ENCODE results near the gene SELENON.

SELENON gene

GRCh38 chr1:25808481-25809244 lies 8.7 kb downstream of the SELENON start:
- no peak for DNase-seq (ENCODE audit: low read depth in 1 of 2, low spot score in 1 of 2)

GRCh38 chr1:25809283-25809926 lies 9.4 kb downstream of the SELENON start:
- DNase-seq (ENCODE audit: low read depth in 1 of 2, low spot score in 1 of 2): no peak

- DNase-seq (ENCODE audit: low read depth in 1 of 2, low spot score in 1 of 2): no peak
Measured at GRCh38 chr1:25809929-25810328, 9.9 kb downstream of the SELENON start.

GRCh38 chr1:25810341-25811299 lies 10.6 kb downstream of the SELENON start:
- peak; percentile 70 to 73 for DNase-seq (ENCODE audit: low read depth in 1 of 2, low spot score in 1 of 2)

GRCh38 chr1:25811384-25812082 lies 11.5 kb downstream of the SELENON start:
- no peak for DNase-seq (ENCODE audit: low read depth in 1 of 2, low spot score in 1 of 2)

- DNase-seq (ENCODE audit: low read depth in 1 of 2, low spot score in 1 of 2): no peak
Measured at GRCh38 chr1:25813071-25813733, 13.2 kb downstream of the SELENON start.

GRCh38 chr1:25813734-25814471 lies 13.9 kb downstream of the SELENON start:
- DNase-seq (ENCODE audit: low read depth in 1 of 2, low spot score in 1 of 2): no peak

- DNase-seq (ENCODE audit: low read depth in 1 of 2, low spot score in 1 of 2): no peak
Measured at GRCh38 chr1:25814549-25815087, 14.6 kb downstream of the SELENON start.

- no peak for DNase-seq (ENCODE audit: low read depth in 1 of 2, low spot score in 1 of 2)
Measured at GRCh38 chr1:25815208-25816111, 15.5 kb downstream of the SELENON start.

- DNase-seq (ENCODE audit: low read depth in 1 of 2, low spot score in 1 of 2): no peak
Measured at GRCh38 chr1:25816112-25816718, 16.2 kb downstream of the SELENON start.

- no peak for DNase-seq (ENCODE audit: low read depth in 1 of 2, low spot score in 1 of 2)
Measured at GRCh38 chr1:25817840-25818501, 18.0 kb downstream of the SELENON start.

GRCh38 chr1:25818569-25818968 lies 18.6 kb downstream of the SELENON start:
- no peak for DNase-seq (ENCODE audit: low read depth in 1 of 2, low spot score in 1 of 2)

- DNase-seq (ENCODE audit: low read depth in 1 of 2, low spot score in 1 of 2): peak; percentile 86 to 90
Measured at GRCh38 chr1:25819491-25820246, 19.7 kb downstream of the SELENON start, which contains the start of gene MTFR1L. Gene MTFR1L, plus strand, starts transcription at chr1:25819954. Its CDS starts 3,151 bp downstream, at chr1:25823105.

GRCh38 chr1:25820247-25821111 lies 20.5 kb downstream of the SELENON start:
- DNase-seq (ENCODE audit: low read depth in 1 of 2, low spot score in 1 of 2): peak in 1 of 2 donors; percentile 57

GRCh38 chr1:25821112-25821476 lies 21.1 kb downstream of the SELENON start:
- no peak for DNase-seq (ENCODE audit: low read depth in 1 of 2, low spot score in 1 of 2)

GRCh38 chr1:25821630-25822091 lies 21.7 kb downstream of the SELENON start:
- no peak for DNase-seq (ENCODE audit: low read depth in 1 of 2, low spot score in 1 of 2)
